ENCODE results near the gene FABP7.

The FABP7 gene

DNA sequence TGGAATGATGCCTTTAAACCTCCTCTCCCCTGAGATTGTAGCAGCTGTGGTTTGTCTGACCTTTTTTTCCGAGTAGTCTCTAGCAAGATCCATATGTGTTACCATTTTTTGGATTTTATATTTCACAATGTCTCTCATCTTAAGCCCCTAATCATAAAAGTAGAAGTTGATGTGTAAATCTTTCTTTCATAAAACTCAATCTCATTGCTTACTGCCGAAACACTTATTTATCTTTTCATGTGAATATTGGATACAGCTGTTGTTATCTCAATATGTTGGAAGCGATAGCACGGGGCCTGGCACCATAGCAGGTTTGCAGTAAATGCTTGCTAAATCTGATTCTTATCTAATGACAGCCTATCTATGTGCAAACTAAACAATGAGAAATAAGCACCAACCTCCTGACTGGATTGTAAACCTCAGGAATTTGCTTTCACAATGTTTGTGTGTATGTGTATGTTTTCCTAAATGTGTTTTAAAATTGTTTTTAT lies 23.7 kb downstream of the FABP7 start:
- Histone ChIP-seq H3K36me3 (ENCODE audit: control insufficient read depth in 5 of 5, insufficient read depth in 5 of 5, low read length in 5 of 5) (peaks cover 5 to 21% (median 8%) of the 10 kb centered on the region in 5 donors), H3K9me3 (ENCODE audit: control insufficient read depth in 5 of 5, low read length in 5 of 5) (no peaks in the 10 kb centered on the region)

GRCh38 chr6:122804962-122805485 lies 25.5 kb downstream of the FABP7 start:
- H3K36me3 ChIP-seq (ENCODE audit: control insufficient read depth in 5 of 5, insufficient read depth in 5 of 5, low read length in 5 of 5): peaks cover 5 to 22% (median 8%) of the 10 kb centered on the region in 5 donors
- no peak overlapping the region for H3K4me3 ChIP-seq (ENCODE audit: low read depth in 1 of 5, low read length in 5 of 5)
- H3K27me3 ChIP-seq (ENCODE audit: control insufficient read depth in 5 of 5, insufficient read depth in 4 of 5, low read length in 5 of 5): no peaks in the 10 kb centered on the region

More for the DNA sequence above, 23.7 kb downstream of the FABP7 start:
- H3K9ac ChIP-seq (ENCODE audit: low read length in 5 of 5): no peak overlapping the region
- H3K27me3 ChIP-seq (ENCODE audit: control insufficient read depth in 5 of 5, insufficient read depth in 4 of 5, low read length in 5 of 5): no peaks in the 10 kb centered on the region
- H3K4me1 ChIP-seq (ENCODE audit: control insufficient read depth in 5 of 5, insufficient read depth in 5 of 5, low read length in 5 of 5): peaks cover 0 to 2% (median 0%) of the 10 kb centered on the region in 5 donors
- no peak overlapping the region for H3K4me3 ChIP-seq (ENCODE audit: low read depth in 1 of 5, low read length in 5 of 5)
- no peak overlapping the region for H3K27ac ChIP-seq (ENCODE audit: low read depth, low read length)

DNA sequence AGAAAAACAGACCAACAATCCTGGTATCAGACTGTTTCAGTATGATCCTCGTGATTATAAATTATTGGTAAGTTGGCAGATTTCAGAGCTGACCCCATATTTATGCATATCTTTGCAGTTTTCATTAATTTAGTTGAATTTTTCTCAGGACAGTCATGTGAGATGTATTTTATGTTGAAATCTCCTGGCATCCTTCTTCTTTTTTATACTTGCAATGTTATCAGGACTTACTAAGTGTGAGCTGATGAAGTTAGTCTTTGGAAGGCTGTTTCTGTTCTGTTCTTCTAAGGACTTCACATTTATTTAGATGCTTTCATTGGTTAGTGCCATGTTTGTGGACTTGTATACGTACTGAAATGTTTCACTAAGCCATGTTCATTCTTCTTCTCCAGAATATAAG lies 26.8 kb downstream of the FABP7 start:
- H3K36me3 ChIP-seq (ENCODE audit: control insufficient read depth in 5 of 5, insufficient read depth in 5 of 5, low read length in 5 of 5): peaks cover 10 to 25% (median 11%) of the 10 kb centered on the region in 5 donors

More at GRCh38 chr6:122804962-122805485, 25.5 kb downstream of the FABP7 start:
- Histone ChIP-seq H3K4me1 (ENCODE audit: control insufficient read depth in 5 of 5, insufficient read depth in 5 of 5, low read length in 5 of 5) (peaks cover 0 to 2% (median 0%) of the 10 kb centered on the region in 5 donors), H3K9me3 (ENCODE audit: control insufficient read depth in 5 of 5, low read length in 5 of 5) (no peaks in the 10 kb centered on the region), H3K27ac (ENCODE audit: low read depth, low read length) (no peak overlapping the region), H3K9ac (ENCODE audit: low read length in 5 of 5) (no peak overlapping the region)

DNA sequence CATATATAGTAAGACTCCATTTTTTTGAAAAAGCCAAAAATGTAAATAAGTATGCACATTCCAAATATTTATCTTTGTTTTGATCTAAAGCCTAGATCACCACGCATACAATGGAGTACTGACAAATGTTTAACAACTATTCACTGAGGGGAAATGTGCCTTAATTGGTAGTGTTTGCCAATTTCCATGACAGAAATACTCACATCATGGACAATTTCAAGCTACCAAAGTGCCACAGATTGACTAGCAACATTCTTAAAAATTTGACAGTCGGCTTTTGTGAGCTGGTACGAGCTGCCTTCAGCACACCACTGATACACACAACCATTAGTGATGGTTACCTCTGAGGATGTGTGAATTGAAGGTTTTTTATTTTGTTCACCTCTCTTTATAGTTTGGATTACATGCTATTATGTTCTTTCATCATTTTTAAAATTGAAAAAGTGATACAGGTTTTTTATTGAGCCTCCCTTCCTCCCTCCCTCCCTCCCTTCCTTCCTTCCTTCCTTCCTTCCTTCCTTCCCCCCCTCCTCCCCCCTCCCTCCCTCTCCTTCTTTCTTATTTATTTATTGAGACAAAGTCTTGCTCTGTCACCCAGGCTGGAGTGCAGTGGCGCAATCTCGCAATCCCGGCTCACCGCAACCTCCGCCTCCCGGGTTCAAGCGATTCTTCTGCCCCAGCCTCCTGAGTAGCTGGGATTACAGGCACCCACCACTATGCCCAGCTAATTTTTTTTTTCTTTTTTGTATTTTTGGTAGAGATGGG lies 28.8 kb downstream of the FABP7 start:
- Histone ChIP-seq H3K4me1 (ENCODE audit: control insufficient read depth in 5 of 5, insufficient read depth in 5 of 5, low read length in 5 of 5) (peaks cover 0 to 1% (median 0%) of the 10 kb centered on the region in 5 donors), H3K27ac (ENCODE audit: low read depth, low read length) (no peak overlapping the region), H3K9me3 (ENCODE audit: control insufficient read depth in 5 of 5, low read length in 5 of 5) (no peaks in the 10 kb centered on the region), H3K9ac (ENCODE audit: low read length in 5 of 5) (no peak overlapping the region), H3K27me3 (ENCODE audit: control insufficient read depth in 5 of 5, insufficient read depth in 4 of 5, low read length in 5 of 5) (no peaks in the 10 kb centered on the region), H3K36me3 (ENCODE audit: control insufficient read depth in 5 of 5, insufficient read depth in 5 of 5, low read length in 5 of 5) (peaks cover 10 to 22% (median 11%) of the 10 kb centered on the region in 5 donors), H3K4me3 (ENCODE audit: low read depth in 1 of 5, low read length in 5 of 5) (no peak overlapping the region)

More for the DNA sequence above, 26.8 kb downstream of the FABP7 start:
- no peak overlapping the region for H3K27ac ChIP-seq (ENCODE audit: low read depth, low read length)
- H3K4me1 ChIP-seq (ENCODE audit: control insufficient read depth in 5 of 5, insufficient read depth in 5 of 5, low read length in 5 of 5): peaks cover 0 to 2% (median 0%) of the 10 kb centered on the region in 5 donors
- no peaks in the 10 kb centered on the region for H3K27me3 ChIP-seq (ENCODE audit: control insufficient read depth in 5 of 5, insufficient read depth in 4 of 5, low read length in 5 of 5)
- H3K9me3 ChIP-seq (ENCODE audit: control insufficient read depth in 5 of 5, low read length in 5 of 5): no peaks in the 10 kb centered on the region
- no peak overlapping the region for H3K4me3 ChIP-seq (ENCODE audit: low read depth in 1 of 5, low read length in 5 of 5)
- H3K9ac ChIP-seq (ENCODE audit: low read length in 5 of 5): no peak overlapping the region

DNA sequence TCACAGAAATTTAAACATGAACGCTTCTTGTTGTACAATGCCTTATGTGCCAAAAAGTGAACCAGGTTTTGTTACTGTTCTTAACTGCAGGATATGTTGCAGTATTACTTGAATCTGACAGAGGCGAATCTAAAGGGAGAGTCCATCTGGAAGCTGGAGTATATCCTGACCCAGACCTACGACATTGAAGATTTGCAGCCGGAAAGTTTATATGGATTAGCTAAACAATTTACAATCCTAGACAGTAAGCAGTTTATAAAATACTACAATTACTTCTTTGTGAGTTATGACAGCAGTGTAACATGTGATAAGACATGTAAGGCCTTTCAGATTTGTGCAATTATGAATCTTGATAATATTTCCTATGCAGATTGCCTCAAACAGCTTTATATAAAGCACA lies 29.5 kb downstream of the FABP7 start:
- Histone ChIP-seq H3K27me3 (ENCODE audit: control insufficient read depth in 5 of 5, insufficient read depth in 4 of 5, low read length in 5 of 5) (no peaks in the 10 kb centered on the region), H3K9me3 (ENCODE audit: control insufficient read depth in 5 of 5, low read length in 5 of 5) (no peaks in the 10 kb centered on the region), H3K4me1 (ENCODE audit: control insufficient read depth in 5 of 5, insufficient read depth in 5 of 5, low read length in 5 of 5) (no peaks in the 10 kb centered on the region), H3K36me3 (ENCODE audit: control insufficient read depth in 5 of 5, insufficient read depth in 5 of 5, low read length in 5 of 5) (peaks cover 10 to 22% (median 11%) of the 10 kb centered on the region in 5 donors), H3K27ac (ENCODE audit: low read depth, low read length) (no peak overlapping the region), H3K9ac (ENCODE audit: low read length in 5 of 5) (no peak overlapping the region), H3K4me3 (ENCODE audit: low read depth in 1 of 5, low read length in 5 of 5) (no peak overlapping the region)

- Histone ChIP-seq H3K4me3 (ENCODE audit: low read depth in 1 of 5, low read length in 5 of 5) (no peak overlapping the region), H3K9ac (ENCODE audit: low read length in 5 of 5) (no peak overlapping the region), H3K27ac (ENCODE audit: low read depth, low read length) (no peak overlapping the region), H3K4me1 (ENCODE audit: control insufficient read depth in 5 of 5, insufficient read depth in 5 of 5, low read length in 5 of 5) (no peaks in the 10 kb centered on the region), H3K9me3 (ENCODE audit: control insufficient read depth in 5 of 5, low read length in 5 of 5) (no peaks in the 10 kb centered on the region), H3K36me3 (ENCODE audit: control insufficient read depth in 5 of 5, insufficient read depth in 5 of 5, low read length in 5 of 5) (peaks cover 9 to 22% (median 11%) of the 10 kb centered on the region in 5 donors), H3K27me3 (ENCODE audit: control insufficient read depth in 5 of 5, insufficient read depth in 4 of 5, low read length in 5 of 5) (no peaks in the 10 kb centered on the region)
Observed at GRCh38 chr6:122809691-122810090, 30.2 kb downstream of the FABP7 start.

DNA sequence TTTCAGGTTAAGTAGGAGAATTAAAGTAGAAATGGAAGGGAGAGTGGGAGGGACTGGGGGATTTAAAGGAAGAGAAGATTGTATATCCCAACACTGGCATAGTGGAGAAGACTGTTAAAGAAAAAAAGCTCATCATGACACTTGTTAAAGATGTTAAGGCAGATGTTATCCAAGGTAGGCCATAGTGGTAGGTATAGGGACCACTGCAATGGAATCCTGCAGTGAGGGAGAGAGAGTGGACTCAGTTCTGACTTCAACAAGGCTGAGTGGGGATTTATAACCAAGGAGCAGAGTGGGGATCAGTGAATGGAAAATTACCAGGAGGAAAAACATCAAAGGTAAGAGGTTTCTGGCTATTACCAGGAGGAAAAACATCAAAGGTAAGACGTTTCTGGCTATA lies 30.7 kb downstream of the FABP7 start:
- Histone ChIP-seq H3K9ac (ENCODE audit: low read length in 5 of 5) (no peak overlapping the region), H3K36me3 (ENCODE audit: control insufficient read depth in 5 of 5, insufficient read depth in 5 of 5, low read length in 5 of 5) (peaks cover 4 to 17% (median 10%) of the 10 kb centered on the region in 5 donors), H3K9me3 (ENCODE audit: control insufficient read depth in 5 of 5, low read length in 5 of 5) (no peaks in the 10 kb centered on the region), H3K4me3 (ENCODE audit: low read depth in 1 of 5, low read length in 5 of 5) (no peak overlapping the region), H3K27ac (ENCODE audit: low read depth, low read length) (no peak overlapping the region), H3K27me3 (ENCODE audit: control insufficient read depth in 5 of 5, insufficient read depth in 4 of 5, low read length in 5 of 5) (no peaks in the 10 kb centered on the region), H3K4me1 (ENCODE audit: control insufficient read depth in 5 of 5, insufficient read depth in 5 of 5, low read length in 5 of 5) (no peaks in the 10 kb centered on the region)

- H3K27me3 ChIP-seq (ENCODE audit: control insufficient read depth in 5 of 5, insufficient read depth in 4 of 5, low read length in 5 of 5): no peaks in the 10 kb centered on the region
- no peaks in the 10 kb centered on the region for H3K36me3 ChIP-seq (ENCODE audit: control insufficient read depth in 5 of 5, insufficient read depth in 5 of 5, low read length in 5 of 5)
- H3K4me3 ChIP-seq (ENCODE audit: low read depth in 1 of 5, low read length in 5 of 5): no peak overlapping the region
- H3K27ac ChIP-seq (ENCODE audit: low read depth, low read length): no peak overlapping the region
- H3K9me3 ChIP-seq (ENCODE audit: control insufficient read depth in 5 of 5, low read length in 5 of 5): no peaks in the 10 kb centered on the region
- H3K4me1 ChIP-seq (ENCODE audit: control insufficient read depth in 5 of 5, insufficient read depth in 5 of 5, low read length in 5 of 5): peaks cover 0 to 6% (median 0%) of the 10 kb centered on the region in 5 donors
- H3K9ac ChIP-seq (ENCODE audit: low read length in 5 of 5): no peak overlapping the region
Observed at GRCh38 chr6:122817358-122817757, 37.8 kb downstream of the FABP7 start.

DNA sequence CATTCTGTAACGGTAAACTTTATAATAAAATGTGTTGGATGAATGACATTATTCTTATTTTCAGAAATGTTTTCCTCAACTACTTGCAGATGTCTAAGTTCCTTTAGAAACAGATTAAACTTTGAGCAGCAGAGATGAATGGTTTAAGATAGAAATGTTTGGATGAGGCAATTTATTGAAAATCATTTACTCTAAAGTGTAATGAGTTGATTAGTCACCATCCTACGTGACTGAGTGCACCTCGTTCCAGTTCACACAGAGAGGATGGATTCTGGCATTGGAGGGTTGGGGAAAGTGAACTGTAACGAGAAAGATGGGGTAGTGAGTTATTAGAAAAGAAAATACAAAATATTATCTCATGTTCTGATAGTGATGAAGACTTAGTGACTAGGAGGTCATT lies 38.2 kb downstream of the FABP7 start:
- H3K36me3 ChIP-seq (ENCODE audit: control insufficient read depth in 5 of 5, insufficient read depth in 5 of 5, low read length in 5 of 5): no peaks in the 10 kb centered on the region
- no peaks in the 10 kb centered on the region for H3K27me3 ChIP-seq (ENCODE audit: control insufficient read depth in 5 of 5, insufficient read depth in 4 of 5, low read length in 5 of 5)
- H3K9ac ChIP-seq (ENCODE audit: low read length in 5 of 5): no peak overlapping the region
- H3K4me3 ChIP-seq (ENCODE audit: low read depth in 1 of 5, low read length in 5 of 5): no peak overlapping the region
- no peak overlapping the region for H3K27ac ChIP-seq (ENCODE audit: low read depth, low read length)
- no peaks in the 10 kb centered on the region for H3K9me3 ChIP-seq (ENCODE audit: control insufficient read depth in 5 of 5, low read length in 5 of 5)
- H3K4me1 ChIP-seq (ENCODE audit: control insufficient read depth in 5 of 5, insufficient read depth in 5 of 5, low read length in 5 of 5): peaks cover 0 to 6% (median 0%) of the 10 kb centered on the region in 5 donors

DNA sequence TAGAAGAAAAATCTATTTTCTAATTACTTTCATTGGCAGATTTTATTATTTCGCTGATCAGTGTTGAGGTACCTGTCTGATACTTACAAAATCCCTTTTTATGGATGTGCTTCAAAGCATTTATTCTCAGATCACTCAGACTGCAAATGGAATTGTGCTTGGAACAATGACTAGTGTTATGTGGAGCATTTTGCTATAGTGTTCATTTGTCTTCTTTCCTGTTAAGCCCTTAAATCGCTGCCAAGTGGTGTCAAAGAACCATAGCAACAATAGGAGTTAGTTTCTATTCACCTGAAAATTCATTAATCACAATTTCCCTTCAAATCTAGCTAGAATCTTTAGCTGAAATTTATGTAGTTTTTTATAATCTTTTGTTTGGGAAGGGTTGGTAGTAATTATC lies 39.4 kb downstream of the FABP7 start:
- no peaks in the 10 kb centered on the region for H3K9me3 ChIP-seq (ENCODE audit: control insufficient read depth in 5 of 5, low read length in 5 of 5)
- no peak overlapping the region for H3K9ac ChIP-seq (ENCODE audit: low read length in 5 of 5)

More for the DNA sequence above, 39.4 kb downstream of the FABP7 start:
- no peaks in the 10 kb centered on the region for H3K36me3 ChIP-seq (ENCODE audit: control insufficient read depth in 5 of 5, insufficient read depth in 5 of 5, low read length in 5 of 5)
- no peaks in the 10 kb centered on the region for H3K27me3 ChIP-seq (ENCODE audit: control insufficient read depth in 5 of 5, insufficient read depth in 4 of 5, low read length in 5 of 5)
- peaks cover 0 to 6% (median 0%) of the 10 kb centered on the region in 5 donors for H3K4me1 ChIP-seq (ENCODE audit: control insufficient read depth in 5 of 5, insufficient read depth in 5 of 5, low read length in 5 of 5)
- H3K27ac ChIP-seq (ENCODE audit: low read depth, low read length): no peak overlapping the region
- no peak overlapping the region for H3K4me3 ChIP-seq (ENCODE audit: low read depth in 1 of 5, low read length in 5 of 5)

Measured in subcutaneous abdominal adipose tissue (tissue), 5 donors.